Right lobe of liver (tissue), 4 donors: ENCODE results near the gene RERE.

Source experiments
- POLR2A ChIP-seq: fragments of 450-650 bp; IDR thresholded peaks from one replicate; pipeline ENCODE4 v1.6.1; 2017; ENCODE audit warnings: antibody characterized with exemption, mild to moderate bottlenecking
- TF ChIP-seq, protein P1 (sequence below), 4 donors: fragments of 200-600 bp in 3 of 4; fragments of 450-650 bp in 1 of 4; IDR thresholded peaks; one replicate each; pipeline versions ENCODE4 v1.5.1 to v1.8.0; 2016 to 2022; ENCODE audit warnings: antibody characterized with exemption in 4 of 4, mild to moderate bottlenecking in 2 of 4
- donor health status: DM: no; HTN: no; CAD: no.
- donor health status: DM: no; HTN: no; CAD: no.
- donor health status: DM: no; HTN: yes; CAD: no.

- TF ChIP-seq, protein P1, sequence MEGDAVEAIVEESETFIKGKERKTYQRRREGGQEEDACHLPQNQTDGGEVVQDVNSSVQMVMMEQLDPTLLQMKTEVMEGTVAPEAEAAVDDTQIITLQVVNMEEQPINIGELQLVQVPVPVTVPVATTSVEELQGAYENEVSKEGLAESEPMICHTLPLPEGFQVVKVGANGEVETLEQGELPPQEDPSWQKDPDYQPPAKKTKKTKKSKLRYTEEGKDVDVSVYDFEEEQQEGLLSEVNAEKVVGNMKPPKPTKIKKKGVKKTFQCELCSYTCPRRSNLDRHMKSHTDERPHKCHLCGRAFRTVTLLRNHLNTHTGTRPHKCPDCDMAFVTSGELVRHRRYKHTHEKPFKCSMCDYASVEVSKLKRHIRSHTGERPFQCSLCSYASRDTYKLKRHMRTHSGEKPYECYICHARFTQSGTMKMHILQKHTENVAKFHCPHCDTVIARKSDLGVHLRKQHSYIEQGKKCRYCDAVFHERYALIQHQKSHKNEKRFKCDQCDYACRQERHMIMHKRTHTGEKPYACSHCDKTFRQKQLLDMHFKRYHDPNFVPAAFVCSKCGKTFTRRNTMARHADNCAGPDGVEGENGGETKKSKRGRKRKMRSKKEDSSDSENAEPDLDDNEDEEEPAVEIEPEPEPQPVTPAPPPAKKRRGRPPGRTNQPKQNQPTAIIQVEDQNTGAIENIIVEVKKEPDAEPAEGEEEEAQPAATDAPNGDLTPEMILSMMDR (IDR thresholded peaks at IDR 0.05) = no peak
- no peak for TF ChIP-seq POLR2A
Measured at GRCh38 chr1:8411803-8412182, 405.6 kb downstream of the RERE start.
